ENCODE data around the gene VAX1.

- TF ChIP-seq, protein P1, sequence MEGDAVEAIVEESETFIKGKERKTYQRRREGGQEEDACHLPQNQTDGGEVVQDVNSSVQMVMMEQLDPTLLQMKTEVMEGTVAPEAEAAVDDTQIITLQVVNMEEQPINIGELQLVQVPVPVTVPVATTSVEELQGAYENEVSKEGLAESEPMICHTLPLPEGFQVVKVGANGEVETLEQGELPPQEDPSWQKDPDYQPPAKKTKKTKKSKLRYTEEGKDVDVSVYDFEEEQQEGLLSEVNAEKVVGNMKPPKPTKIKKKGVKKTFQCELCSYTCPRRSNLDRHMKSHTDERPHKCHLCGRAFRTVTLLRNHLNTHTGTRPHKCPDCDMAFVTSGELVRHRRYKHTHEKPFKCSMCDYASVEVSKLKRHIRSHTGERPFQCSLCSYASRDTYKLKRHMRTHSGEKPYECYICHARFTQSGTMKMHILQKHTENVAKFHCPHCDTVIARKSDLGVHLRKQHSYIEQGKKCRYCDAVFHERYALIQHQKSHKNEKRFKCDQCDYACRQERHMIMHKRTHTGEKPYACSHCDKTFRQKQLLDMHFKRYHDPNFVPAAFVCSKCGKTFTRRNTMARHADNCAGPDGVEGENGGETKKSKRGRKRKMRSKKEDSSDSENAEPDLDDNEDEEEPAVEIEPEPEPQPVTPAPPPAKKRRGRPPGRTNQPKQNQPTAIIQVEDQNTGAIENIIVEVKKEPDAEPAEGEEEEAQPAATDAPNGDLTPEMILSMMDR (IDR thresholded peaks at IDR 0.05): no peak
- no peak for TF ChIP-seq POLR2A (IDR thresholded peaks at IDR 0.05)
Measured at GRCh38 chr10:117126034-117126433, 12.0 kb downstream of the VAX1 start.

Measured in tibial nerve (tissue), 3 donors.